Panc1 (cell line): ENCODE results near the gene DUSP14. TPM values are rescaled to one million over a fixed set of nuclear protein-coding genes. Genes with fewer than 3 reads are reported as not detected.

ENCODE experiments used
- ATAC-seq: fragments of 200-7000 bp; cut with Tn5 transposase; 2 replicates; pipeline ENCODE4 v1.9.1; 2020; ENCODE audit warnings: mild to moderate bottlenecking, moderate library complexity
- BruUV-seq: library from RNA; stranded (reverse); fragments of 400-500 nt; replicated peaks from 2 replicates; lab custom pipeline; 2021; lab: Mats Ljungman, UMichigan
- CTCF ChIA-PET: fragments of 300-600 bp; sonication (Branson Sonifier 250); formaldehyde crosslinking; loops from one replicate; lab custom pipeline; 2022; ENCODE audit warnings: antibody characterized with exemption; lab: Charles Lee
- POLR2A ChIA-PET: fragments of 300-600 bp; sonication (Branson Sonifier 250); formaldehyde crosslinking; loops from one replicate; lab custom pipeline; 2022; ENCODE audit warnings: antibody characterized with exemption; lab: Charles Lee
- DNase-seq: peaks from one replicate; pipeline ENCODE4 v3.0.0-alpha.2; 2010; ENCODE audit warnings: low read depth, low spot score
- H3K27ac ChIP-seq: 2 replicates; pipeline ENCODE4 v1.5.1; 2011; ENCODE audit warnings: mild to moderate bottlenecking, low read length, inconsistent platforms
- H3K27me3 ChIP-seq: fragments of 200-500 bp; sonication (Bioruptor generic); 2 replicates; pipeline ENCODE4 v1.6.0; 2014; ENCODE audit warnings: low read length, inconsistent platforms; ENCODE audit not compliant: control insufficient read depth, insufficient read depth
- H3K36me3 ChIP-seq: fragments of 200-500 bp; sonication (Bioruptor generic); 2 replicates; pipeline ENCODE4 v1.5.1; 2014; ENCODE audit warnings: inconsistent platforms, mild to moderate bottlenecking, low read length, moderate library complexity; ENCODE audit not compliant: control insufficient read depth, insufficient read depth
- H3K4me1 ChIP-seq: 2 replicates; pipeline ENCODE4 v1.5.1; 2011; ENCODE audit warnings: inconsistent platforms, mild to moderate bottlenecking, low read length, moderate library complexity; ENCODE audit not compliant: control insufficient read depth, insufficient read depth
- H3K4me3 ChIP-seq, 2 experiments: 2 replicates each; pipeline ENCODE4 v1.5.1; 2011 to 2012; ENCODE audit warnings: low read depth in 2 of 2, low read length in 2 of 2, mild to moderate bottlenecking in 2 of 2, inconsistent platforms in 1 of 2, moderate library complexity in 1 of 2
- H3K9me3 ChIP-seq: fragments of 200-500 bp; sonication (Bioruptor generic); 2 replicates; pipeline ENCODE4 v1.5.1; 2014; ENCODE audit warnings: low read depth, mild to moderate bottlenecking, inconsistent platforms, low read length, moderate library complexity; ENCODE audit not compliant: control insufficient read depth, insufficient read depth
- CTCF ChIP-seq: fragments of 450-650 bp; IDR thresholded peaks from 2 replicates; pipeline ENCODE4 v1.5.1; 2017; ENCODE audit warnings: mild to moderate bottlenecking
- POLR2AphosphoS5 ChIP-seq: IDR thresholded peaks from 2 replicates; pipeline ENCODE4 v1.6.1; 2012; ENCODE audit warnings: mild to moderate bottlenecking, low read depth, low read length, moderate library complexity
- REST ChIP-seq, 2 experiments: IDR thresholded peaks; 2 replicates each; pipeline ENCODE4 v1.6.1; 2011 to 2012; ENCODE audit warnings: low read depth in 2 of 2, control low read depth in 1 of 2, low read length in 1 of 2, mild to moderate bottlenecking in 1 of 2, moderate library complexity in 1 of 2; ENCODE audit not compliant: insufficient read depth in 1 of 2
- SIN3A ChIP-seq: IDR thresholded peaks from 2 replicates; pipeline ENCODE4 v1.6.1; 2012; ENCODE audit warnings: low read depth, mild to moderate bottlenecking, low read length, moderate library complexity, borderline replicate concordance; ENCODE audit not compliant: insufficient read depth
- TCF7L2 ChIP-seq: IDR thresholded peaks from 2 replicates; pipeline ENCODE4 v1.6.1; 2011; ENCODE audit warnings: mild to moderate bottlenecking, low read depth, low read length, inconsistent platforms
- in situ Hi-C: cut with HindIII; loops from 2 replicates; pipeline ENCODE4 v1.10.0; 2016; ENCODE audit warnings: low sequenced_read_pairs, low pct_unique_long_range_greater_than_20kb
- intact Hi-C: fragments of 100-400 bp; cut with micrococcal nuclease; formaldehyde crosslinking; loops from one replicate; pipeline ENCODE4 v1.10.0; 2022; ENCODE audit not compliant: unreplicated experiment
- total RNA-seq: library from RNA; stranded (reverse); gene quantifications from one replicate; pipeline ENCODE4 v1.2.1, GENCODE V29; 2021; ENCODE audit not compliant: unreplicated experiment

DUSP14 gene
- total RNA-seq, 1 experiment from 2014 or later, result 23.1 TPM

- TF ChIP-seq TCF7L2 (no peak), REST (IDR thresholded peaks at IDR 0.05; ENCODE audit: insufficient read depth in 1 of 2, low read depth in 2 of 2, low read length in 1 of 2) (no peak), POLR2AphosphoS5 (no peak), SIN3A (no peak), CTCF (no peak)
- no peak overlapping the region for H3K27ac ChIP-seq
- in situ Hi-C loops, result no loop called here
- BruUV-seq, result no TSS peak
- ChIA-PET CTCF (no interaction called here), POLR2A (no interaction called here)
- no peaks in the 10 kb centered on the region for H3K9me3 ChIP-seq
- DNase-seq (no peak), ATAC-seq (no peak)
- H3K36me3 ChIP-seq, result peaks cover 4% of the 10 kb centered on the region
- H3K4me1 ChIP-seq, result no peaks in the 10 kb centered on the region
- no peaks in the 10 kb centered on the region for H3K27me3 ChIP-seq
- intact Hi-C loops, result no loop called here
- H3K4me3 ChIP-seq, result no peak overlapping the region
Measured at GRCh38 chr17:37558299-37558698, 68.6 kb downstream of the DUSP14 start.

- intact Hi-C loops, result loop anchor here (10.0 kb wide), 1 partner anchor 57 kb away; no protein-coding TSS in a partner anchor
- in situ Hi-C loops, result no loop called here
- BruUV-seq, result no TSS peak
- Histone ChIP-seq H3K4me1 (no peaks in the 10 kb centered on the region), H3K27ac (no peak overlapping the region), H3K27me3 (no peaks in the 10 kb centered on the region), H3K9me3 (no peaks in the 10 kb centered on the region), H3K4me3 (no peak overlapping the region), H3K36me3 (peaks cover 10% of the 10 kb centered on the region)
- ChIA-PET CTCF (no interaction called here), POLR2A (no interaction called here)
- TF ChIP-seq SIN3A (no peak), TCF7L2 (no peak), CTCF (no peak), POLR2AphosphoS5 (no peak), REST (IDR thresholded peaks at IDR 0.05; ENCODE audit: insufficient read depth in 1 of 2, low read depth in 2 of 2, low read length in 1 of 2) (no peak)
- no peak for DNase-seq
- no peak for ATAC-seq
Measured at GRCh38 chr17:37562016-37562745, 72.5 kb downstream of the DUSP14 start.
